ENCODE results near the gene EFCAB11. TPM values are rescaled to one million over a fixed set of nuclear protein-coding genes. Genes with fewer than 3 reads are reported as not detected.

EFCAB11 gene
- total RNA-seq, 1 donor from 2014 or later, result 7.1 TPM

DNA sequence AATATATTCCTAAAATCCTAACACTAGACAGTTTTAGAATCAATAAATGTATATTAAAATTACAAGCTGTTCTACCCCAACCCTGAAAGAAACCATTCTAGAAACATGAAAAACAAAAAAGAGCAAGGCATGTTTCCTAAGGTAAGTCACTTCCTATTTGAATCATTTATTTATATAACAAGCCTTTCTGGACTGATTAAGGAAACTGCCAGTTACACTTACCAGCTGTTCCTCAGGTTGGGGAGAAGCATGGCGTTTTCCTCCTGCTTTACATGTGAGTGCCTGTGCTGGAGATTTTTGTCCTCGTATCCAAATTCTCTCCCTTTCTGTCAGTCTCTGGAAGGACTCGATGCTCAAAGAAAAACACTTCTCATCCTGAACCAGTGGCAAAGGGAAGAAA is 183.3 kb downstream of the EFCAB11 start:
- DNase-seq (ENCODE audit: low spot score), result no peak

DNA sequence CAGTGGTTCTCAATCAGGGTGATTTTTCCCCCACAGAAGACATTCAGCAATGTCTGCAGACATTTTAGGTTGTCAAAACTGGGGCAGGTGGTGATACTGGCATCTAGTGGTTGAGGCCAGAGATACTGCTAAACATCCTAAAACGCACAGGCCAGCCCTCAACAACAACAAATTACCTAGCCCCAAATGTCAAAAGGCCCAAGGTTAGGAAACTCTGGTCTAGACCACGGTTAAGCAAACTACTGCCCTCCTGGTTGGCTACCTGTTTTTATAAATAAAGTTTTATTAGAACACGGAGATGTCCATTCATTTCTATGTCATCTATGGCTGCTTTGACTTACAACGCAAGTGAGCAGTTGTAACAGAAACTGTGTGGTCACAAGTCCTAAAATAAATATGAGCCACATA is 186.7 kb downstream of the EFCAB11 start:
- no peak for DNase-seq (ENCODE audit: low spot score)

DNA sequence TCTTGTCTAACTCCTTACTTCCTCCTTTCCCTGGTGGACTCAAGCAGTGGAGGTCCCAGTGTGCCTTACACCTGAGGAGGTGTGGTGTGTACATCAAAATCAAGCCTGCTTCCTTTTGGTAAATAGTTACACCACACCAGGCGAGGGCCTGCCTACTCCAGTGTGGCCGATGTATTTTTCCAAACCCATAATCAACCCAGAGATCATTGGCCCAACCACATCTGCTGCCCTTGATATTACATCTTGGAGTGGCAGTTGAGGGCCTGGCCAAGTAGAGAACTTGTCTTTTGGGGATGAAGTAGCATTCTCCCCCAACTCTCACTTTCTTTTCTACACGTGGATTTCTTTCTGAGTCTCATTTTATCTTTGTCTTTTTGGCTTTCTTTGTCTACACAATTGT is 187.4 kb downstream of the EFCAB11 start:
- DNase-seq (ENCODE audit: low spot score), result no peak

DNA sequence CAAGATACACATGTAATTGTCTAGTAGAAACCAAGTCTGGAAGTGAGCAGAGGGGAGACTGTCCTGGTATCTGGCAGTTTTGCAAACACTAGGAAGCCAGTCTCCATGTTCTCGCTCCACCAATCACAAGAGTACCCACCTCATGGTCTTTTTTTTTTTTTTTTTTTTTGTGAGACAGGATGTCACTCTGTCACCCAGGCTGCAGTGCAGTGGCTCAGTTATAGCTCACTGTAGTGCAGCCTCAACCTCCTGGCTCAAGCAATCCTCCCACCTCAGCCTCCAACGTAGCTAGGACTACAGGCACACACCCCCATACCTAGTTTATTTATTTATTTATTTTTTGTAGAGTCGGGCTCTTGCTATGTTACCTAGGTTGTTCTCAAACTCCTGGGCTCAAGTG is 189.2 kb downstream of the EFCAB11 start:
- no peak for DNase-seq (ENCODE audit: low spot score)

DNA sequence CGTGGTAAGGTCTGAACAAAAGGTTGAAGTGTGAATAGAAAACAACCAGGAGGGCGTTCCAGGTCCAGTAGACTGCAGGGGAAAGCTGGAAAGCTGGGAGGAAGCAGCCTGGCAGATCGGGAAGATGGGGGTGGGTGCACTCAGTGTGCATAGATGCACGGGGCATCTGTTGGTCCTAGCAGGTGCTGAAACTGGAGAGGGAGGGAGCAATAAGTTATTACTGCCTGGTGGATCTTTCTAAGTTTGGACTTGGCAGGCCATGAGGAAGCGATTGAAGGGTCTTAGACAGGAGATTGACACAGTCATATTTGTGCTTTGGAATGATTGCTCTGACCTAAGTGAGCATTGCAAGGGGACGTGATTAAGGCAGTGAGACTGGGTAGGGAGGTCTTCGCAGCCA is 194.4 kb downstream of the EFCAB11 start:
- DNase-seq (ENCODE audit: low spot score), result no peak

DNA sequence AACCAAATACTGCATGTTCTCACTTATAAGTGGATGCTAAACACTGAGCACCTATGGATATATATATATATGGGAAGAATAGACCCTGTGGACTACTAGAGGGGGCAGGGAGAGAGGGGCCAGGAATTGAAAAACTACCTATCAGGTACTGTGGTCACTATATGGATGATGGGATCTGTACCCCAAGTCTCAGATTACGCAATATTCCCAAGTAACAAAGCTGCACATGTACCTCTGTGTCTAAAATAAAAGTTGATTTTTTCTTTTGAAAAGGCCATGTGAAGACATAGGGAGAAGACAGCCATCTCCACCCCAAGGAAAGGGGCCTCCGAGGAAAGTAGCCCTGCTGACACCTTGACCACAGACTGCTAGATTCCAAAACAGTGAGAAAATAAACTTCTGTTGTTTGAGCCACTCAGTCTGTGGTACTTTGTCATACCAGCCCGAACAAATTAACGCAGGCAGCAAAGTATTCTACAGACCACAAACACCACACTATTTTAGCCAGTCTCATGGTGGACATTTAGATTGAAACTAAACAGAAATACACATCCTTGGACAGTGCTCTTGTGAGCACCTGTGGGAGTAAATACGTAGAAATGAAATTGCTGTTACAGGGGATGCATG is 197.1 kb downstream of the EFCAB11 start:
- no peak for DNase-seq (ENCODE audit: low spot score)

DNA sequence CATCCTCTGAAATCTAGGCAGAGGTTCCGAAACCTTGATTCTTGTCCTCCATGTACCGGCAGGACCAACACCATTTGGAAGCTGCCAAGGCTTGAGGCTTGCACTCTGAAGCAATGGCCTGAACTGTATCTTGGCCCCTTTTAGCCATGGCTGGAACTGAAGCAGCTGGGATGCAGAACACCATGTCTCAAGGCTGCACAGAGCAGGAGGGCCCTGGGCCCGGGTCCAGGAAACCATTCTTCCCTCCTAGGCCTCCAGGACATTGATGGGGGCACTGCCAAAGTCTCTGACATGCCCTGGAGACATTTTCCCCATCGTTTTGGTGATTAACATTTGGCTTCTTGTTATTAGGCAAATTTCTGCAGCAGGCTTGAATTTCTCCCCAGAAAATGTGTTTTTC is 198.7 kb downstream of the EFCAB11 start:
- no peak for DNase-seq (ENCODE audit: low spot score)

DNA sequence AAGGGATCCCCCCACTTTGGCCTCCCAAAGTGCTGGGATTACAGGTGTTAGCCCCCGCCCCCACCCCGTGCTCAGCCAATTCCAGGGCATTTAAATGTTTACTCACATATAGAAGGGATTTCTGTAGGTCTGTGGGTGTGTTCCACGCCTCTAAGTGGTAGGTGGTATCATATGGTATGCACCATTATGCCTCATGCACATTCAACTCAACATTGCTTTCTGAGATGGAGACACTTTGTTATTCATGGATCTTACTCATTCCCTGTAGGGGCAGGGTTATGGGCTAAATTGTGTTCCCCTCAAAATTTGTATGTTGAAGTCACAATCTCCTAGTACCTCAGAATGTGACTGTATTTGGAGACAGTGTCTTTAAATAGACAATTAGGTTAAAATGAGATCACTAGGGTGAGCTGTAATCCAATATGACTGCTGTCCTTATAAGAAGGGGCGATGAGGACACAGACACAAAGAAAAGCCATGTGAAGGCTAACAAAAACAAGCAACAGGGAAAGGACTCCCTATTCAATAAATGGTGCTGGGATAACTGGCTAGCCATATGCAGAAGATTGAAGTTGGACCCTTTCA is 200.6 kb downstream of the EFCAB11 start:
- DNase-seq (ENCODE audit: low spot score), result no peak

DNA sequence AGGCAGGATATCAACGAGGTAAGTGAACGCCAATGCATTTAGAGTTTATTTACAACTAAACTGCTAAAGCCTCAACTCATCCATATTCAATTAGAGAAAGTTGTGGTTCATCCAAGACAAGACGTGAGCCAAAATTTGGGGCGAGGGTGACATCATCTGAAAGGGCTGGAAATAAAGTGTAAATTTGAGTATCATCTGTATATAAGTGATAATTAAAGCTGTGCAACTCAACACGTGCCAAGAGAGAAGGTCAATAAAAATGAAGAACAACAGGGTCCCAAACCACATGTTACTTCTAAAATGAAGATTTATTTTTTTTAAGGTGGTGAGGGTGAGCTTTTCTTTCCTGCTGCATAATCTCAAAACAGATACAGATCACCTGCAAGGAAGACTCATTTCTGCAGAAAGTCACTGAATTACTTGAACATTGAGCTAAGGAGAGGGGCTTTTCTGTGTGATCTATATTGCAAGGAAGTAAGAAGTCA is 203.6 kb downstream of the EFCAB11 start:
- no peak for DNase-seq (ENCODE audit: low spot score)

DNA sequence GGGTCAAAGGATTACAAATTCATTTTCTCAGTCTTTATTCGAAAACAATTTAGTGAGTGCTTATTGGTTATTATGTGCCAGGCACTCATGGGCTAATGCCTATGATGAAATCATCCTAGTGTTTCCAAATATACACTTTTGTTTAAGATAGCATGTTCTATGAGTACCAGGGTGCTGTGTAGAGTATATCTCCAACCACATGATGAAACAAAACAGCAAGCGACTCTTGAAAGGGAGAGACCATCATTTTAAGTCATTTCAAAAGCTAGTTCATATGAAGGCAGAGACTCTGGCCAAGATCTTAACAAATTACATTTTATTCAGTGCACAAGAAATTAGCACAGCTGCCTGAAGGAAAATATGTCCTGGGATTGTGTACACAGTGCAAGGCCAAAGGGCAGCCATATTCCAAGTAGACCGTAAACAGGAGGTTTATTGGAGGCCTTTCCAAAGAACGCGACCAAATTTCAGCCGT is 204.2 kb downstream of the EFCAB11 start:
- DNase-seq (ENCODE audit: low spot score), result no peak

DNA sequence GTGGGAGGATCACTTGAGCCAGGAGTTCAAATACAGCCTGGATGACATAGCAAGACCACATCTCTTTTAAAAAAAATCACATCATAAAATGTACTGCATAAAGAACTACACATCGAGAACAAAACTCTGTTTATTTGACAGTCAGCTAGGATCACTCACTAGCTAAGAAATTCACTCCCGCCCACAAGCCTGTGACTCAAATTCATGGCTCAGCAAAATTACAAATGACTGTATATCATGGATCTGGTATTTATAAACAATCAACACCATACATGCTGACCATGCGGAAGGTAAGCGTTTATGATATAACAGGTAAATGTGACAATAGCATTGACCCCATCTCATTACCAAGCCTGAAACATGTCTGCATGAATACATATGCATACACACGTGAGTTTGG is 206.5 kb downstream of the EFCAB11 start:
- DNase-seq (ENCODE audit: low spot score), result no peak

DNA sequence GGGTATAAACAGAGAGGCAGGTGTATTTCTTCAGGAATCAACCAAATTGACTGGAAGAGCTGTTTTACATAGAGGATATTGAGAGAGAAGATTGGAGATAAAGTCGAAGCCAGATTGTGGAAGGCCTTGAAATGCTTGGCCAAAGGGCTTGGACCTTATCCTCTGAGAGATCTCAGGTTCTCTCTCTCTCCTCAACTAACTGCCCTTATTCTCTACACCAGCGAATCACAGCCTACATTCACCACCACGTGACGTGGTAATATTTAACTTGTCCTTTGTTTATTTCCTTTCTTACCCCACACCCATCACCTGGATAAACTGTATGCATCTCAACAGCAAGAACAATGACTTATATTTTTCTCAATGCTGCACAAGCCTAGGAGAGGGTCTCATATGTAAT is 207.4 kb downstream of the EFCAB11 start:
- no peak for DNase-seq (ENCODE audit: low spot score)

DNA sequence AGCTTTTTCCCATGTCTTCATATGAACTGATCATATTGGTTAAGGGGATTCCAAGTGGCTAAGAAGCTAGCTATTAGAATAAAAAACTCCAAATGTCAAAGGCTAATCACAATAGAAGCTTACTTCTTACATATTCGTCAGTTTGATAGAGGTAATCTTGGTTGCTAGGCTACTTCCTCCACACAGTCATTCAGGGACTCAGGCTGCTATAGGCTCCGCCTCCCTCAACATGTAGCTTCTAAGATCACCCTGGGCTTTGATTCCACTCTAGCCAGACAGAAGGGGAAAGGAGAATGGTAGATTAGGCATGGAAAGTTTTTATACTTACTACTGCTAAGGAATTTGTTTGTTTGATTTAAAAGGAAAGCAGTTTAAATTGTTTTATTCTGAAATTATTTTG is 207.9 kb downstream of the EFCAB11 start:
- no peak for DNase-seq (ENCODE audit: low spot score)

DNA sequence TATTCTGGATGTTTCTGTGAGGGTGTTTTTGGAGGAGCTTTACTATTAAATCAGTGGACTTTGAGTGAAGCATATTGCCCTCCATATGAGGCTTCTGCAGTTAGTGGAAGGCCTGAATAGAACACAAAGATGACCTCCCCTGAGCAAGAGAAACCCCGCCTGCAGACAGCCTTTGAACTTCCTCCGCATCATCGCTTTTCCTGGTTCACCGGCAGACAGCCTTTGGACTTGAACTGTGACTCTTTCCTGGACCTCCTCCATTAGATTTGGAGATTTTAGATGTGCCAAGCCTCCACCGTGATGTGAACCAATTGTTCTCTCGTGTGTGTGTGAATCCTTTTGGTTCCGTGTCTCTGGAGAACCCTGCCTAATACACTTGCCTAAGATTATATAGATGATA is 208.4 kb downstream of the EFCAB11 start:
- DNase-seq (ENCODE audit: low spot score), result no peak

Other genes with a start within 250 kb of the EFCAB11 start
- gene TDP1, start 1.2 kb upstream of the EFCAB11 start, total RNA-seq, result 18.9 TPM
- gene KCNK13, start 107.3 kb upstream of the EFCAB11 start, total RNA-seq, result 0.39 TPM

All from ureter (tissue), 1 donor.